Epidermal melanocyte (primary cell): ENCODE data around the gene ECHDC1.
A peak's percentile ranks its signal among the peaks of the same experiment; 100 is the strongest.
"Not testable (repeated sequence)": the region's sequence is repeated elsewhere in the genome, so short reads cannot be mapped to it uniquely, and the experiment has no call there.

Source experiments
- DNase-seq: peaks from one replicate; pipeline ENCODE4 v3.0.0; 2011; ENCODE audit warnings: low spot score; ENCODE audit not compliant: insufficient read length

ECHDC1 gene

GRCh38 chr6:127342296-127342945 lies 988 bp downstream of the ECHDC1 start:
- peak; percentile 47 for DNase-seq

- DNase-seq = no peak
Measured at GRCh38 chr6:127341471-127342202, 1.8 kb downstream of the ECHDC1 start.

GRCh38 chr6:127340171-127340570 lies 3.2 kb downstream of the ECHDC1 start:
- no peak for DNase-seq

- no peak for DNase-seq
Measured at GRCh38 chr6:127338936-127339335, 4.5 kb downstream of the ECHDC1 start.

- no peak for DNase-seq
Measured at GRCh38 chr6:127332383-127332961, 10.9 kb downstream of the ECHDC1 start.

- not testable (repeated sequence) for DNase-seq
Measured at GRCh38 chr6:127331256-127331655, 12.2 kb downstream of the ECHDC1 start.

GRCh38 chr6:127328043-127328609 lies 15.3 kb downstream of the ECHDC1 start:
- DNase-seq = no peak

- DNase-seq = no peak
Measured at GRCh38 chr6:127319686-127320085, 23.7 kb downstream of the ECHDC1 start.

GRCh38 chr6:127317388-127318128 lies 25.9 kb downstream of the ECHDC1 start:
- no peak for DNase-seq

GRCh38 chr6:127305741-127306140 lies 37.7 kb downstream of the ECHDC1 start:
- no peak for DNase-seq

GRCh38 chr6:127303917-127304316 lies 39.5 kb downstream of the ECHDC1 start:
- DNase-seq = no peak

- DNase-seq = no peak
Measured at GRCh38 chr6:127302728-127303660, 40.4 kb downstream of the ECHDC1 start.

- no peak for DNase-seq
Measured at GRCh38 chr6:127301199-127301700, 42.2 kb downstream of the ECHDC1 start.

- DNase-seq = no peak
Measured at GRCh38 chr6:127300411-127300810, 43.0 kb downstream of the ECHDC1 start.

GRCh38 chr6:127299522-127300240 lies 43.7 kb downstream of the ECHDC1 start:
- no peak for DNase-seq

GRCh38 chr6:127298475-127298874 lies 44.9 kb downstream of the ECHDC1 start:
- no peak for DNase-seq

GRCh38 chr6:127297502-127298070 lies 45.8 kb downstream of the ECHDC1 start:
- no peak for DNase-seq

GRCh38 chr6:127291495-127291894 lies 51.9 kb downstream of the ECHDC1 start:
- no peak for DNase-seq
